ACC112 (cell line): Measurements from ENCODE around the gene KRTAP9-2.
"Not testable (repeated sequence)": the region's sequence is repeated elsewhere in the genome, so short reads cannot be mapped to it uniquely, and the experiment has no call there.

ENCODE experiments used
- H2AFZ ChIP-seq: fragments of 200-600 bp; sonication (generic); one replicate; pipeline ENCODE4 v1.6.0; 2017; ENCODE audit warnings: antibody characterized with exemption, low read length; ENCODE audit not compliant: unreplicated experiment
- H3K27ac ChIP-seq: fragments of 200-600 bp; sonication (generic); 2 replicates; pipeline ENCODE4 v1.5.1; 2014; ENCODE audit warnings: low read depth, mild to moderate bottlenecking, antibody characterized with exemption, low read length, moderate library complexity
- H3K27me3 ChIP-seq: fragments of 200-600 bp; sonication (generic); 2 replicates; pipeline ENCODE4 v1.6.1; 2014; ENCODE audit warnings: mild to moderate bottlenecking, antibody characterized with exemption, low read length, moderate library complexity, mixed read lengths; ENCODE audit not compliant: insufficient read depth
- H3K36me3 ChIP-seq: fragments of 200-600 bp; sonication (generic); 2 replicates; pipeline ENCODE4 v1.6.1; 2016; ENCODE audit warnings: mild to moderate bottlenecking, antibody characterized with exemption, low read length, moderate library complexity, mixed read lengths; ENCODE audit not compliant: insufficient read depth
- H3K4me1 ChIP-seq: fragments of 200-600 bp; sonication (generic); one replicate; pipeline ENCODE4 v1.6.1; 2016; ENCODE audit warnings: low read length, mixed read lengths; ENCODE audit not compliant: insufficient read depth, unreplicated experiment, control insufficient read depth
- H3K4me3 ChIP-seq: fragments of 200-600 bp; sonication (generic); 2 replicates; pipeline ENCODE4 v1.5.1; 2014; ENCODE audit warnings: mild to moderate bottlenecking, low read depth, low read length
- H3K79me2 ChIP-seq: fragments of 200-600 bp; sonication (generic); one replicate; pipeline ENCODE4 v1.6.0; 2016; ENCODE audit warnings: low read length; ENCODE audit not compliant: control insufficient read depth, unreplicated experiment, insufficient read depth

KRTAP9-2 gene

GRCh38 chr17:41196068-41196467, 30.4 kb upstream of the KRTAP9-2 start:
- H3K27me3 ChIP-seq, result no peaks in the 10 kb centered on the region
- H3K27ac ChIP-seq, result no peak overlapping the region
- peak overlapping the region; percentile 73 for H2AFZ ChIP-seq
- no peaks in the 10 kb centered on the region for H3K4me1 ChIP-seq
- no peaks in the 10 kb centered on the region for H3K36me3 ChIP-seq
- H3K4me3 ChIP-seq, result peak overlapping the region; percentile 16; the same call in 1 of the 2 replicates
- no peaks in the 10 kb centered on the region for H3K79me2 ChIP-seq

- H3K79me2 ChIP-seq, result no peaks in the 10 kb centered on the region
- H2AFZ ChIP-seq, result no peak overlapping the region
- H3K27me3 ChIP-seq, result no peaks in the 10 kb centered on the region
- H3K36me3 ChIP-seq, result no peaks in the 10 kb centered on the region
- no peaks in the 10 kb centered on the region for H3K4me1 ChIP-seq
- no peak overlapping the region for H3K4me3 ChIP-seq
- no peak overlapping the region for H3K27ac ChIP-seq
Observed at GRCh38 chr17:41199421-41200078, 26.9 kb upstream of the KRTAP9-2 start.

DNA sequence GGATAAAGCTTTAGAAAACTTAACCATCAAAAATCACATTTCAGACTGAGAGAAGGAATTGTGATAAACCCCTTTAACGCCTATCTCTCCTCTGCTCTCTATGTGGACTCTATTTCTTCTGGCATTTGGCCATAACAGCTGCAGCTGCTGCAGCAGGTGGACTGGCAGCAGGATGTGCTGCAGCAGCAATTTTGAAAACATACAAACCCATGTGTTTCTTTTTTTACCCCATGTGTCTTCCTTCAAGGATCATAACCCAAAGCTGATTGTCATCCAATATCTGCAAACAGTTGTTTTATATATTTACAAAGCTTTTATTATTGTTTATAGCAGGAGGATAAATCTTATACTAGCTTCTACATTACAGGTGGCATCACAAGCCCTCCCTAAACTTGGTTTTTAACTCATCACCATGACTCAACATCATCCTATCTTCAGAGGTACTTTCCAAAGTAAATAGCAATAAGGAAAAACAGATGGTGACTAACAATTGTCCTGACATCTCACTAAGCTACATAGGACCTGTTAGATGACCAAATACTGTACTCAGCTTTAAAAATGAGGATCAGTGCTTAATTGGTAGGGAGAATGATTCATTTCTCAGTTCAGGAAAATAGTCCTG, 14.5 kb upstream of the KRTAP9-2 start:
- Histone ChIP-seq H3K27me3 (peaks cover 12% of the 10 kb centered on the region; the same call in 1 of the 2 replicates), H3K27ac (no peak overlapping the region), H3K79me2 (no peaks in the 10 kb centered on the region), H3K4me1 (peaks cover 5% of the 10 kb centered on the region), H3K4me3 (no peak overlapping the region), H2AFZ (no peak overlapping the region), H3K36me3 (no peaks in the 10 kb centered on the region)

DNA sequence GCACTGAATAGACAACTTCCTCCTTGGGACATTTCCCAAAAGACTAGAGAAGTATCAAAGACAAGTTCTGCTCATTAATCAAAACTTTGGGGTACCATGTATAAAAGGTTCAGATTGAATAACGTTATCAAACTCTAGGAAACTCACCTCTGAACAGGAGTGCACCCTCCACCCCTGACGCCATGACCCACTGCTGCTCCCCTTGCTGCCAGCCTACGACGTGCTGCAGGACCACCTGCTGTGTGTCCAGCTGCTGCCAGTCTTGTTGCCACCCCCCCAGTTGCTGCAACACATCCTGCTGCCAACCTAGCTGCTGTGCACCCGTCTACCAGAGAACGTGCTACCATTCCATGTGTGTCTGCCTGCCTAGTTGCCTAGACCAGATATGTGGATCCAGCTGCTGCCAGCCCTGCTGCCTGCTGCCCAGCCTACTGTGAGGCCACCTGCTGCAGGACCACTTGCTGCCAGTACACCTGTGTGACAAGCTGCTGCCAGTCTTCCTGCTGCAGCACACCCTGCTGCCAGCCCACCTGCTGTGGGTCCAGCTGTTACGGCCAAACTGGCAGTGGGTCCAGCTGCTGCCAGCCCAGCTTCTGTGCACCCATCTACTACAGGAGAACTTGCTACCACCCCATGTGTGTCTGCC, 13.8 kb upstream of the KRTAP9-2 start:
- no peak overlapping the region for H3K27ac ChIP-seq
- H3K4me3 ChIP-seq, result no peak overlapping the region
- peaks cover 11% of the 10 kb centered on the region; the same call in 1 of the 2 replicates for H3K27me3 ChIP-seq
- H3K4me1 ChIP-seq, result peaks cover 5% of the 10 kb centered on the region
- H2AFZ ChIP-seq, result no peak overlapping the region
- no peaks in the 10 kb centered on the region for H3K79me2 ChIP-seq
- no peaks in the 10 kb centered on the region for H3K36me3 ChIP-seq

DNA sequence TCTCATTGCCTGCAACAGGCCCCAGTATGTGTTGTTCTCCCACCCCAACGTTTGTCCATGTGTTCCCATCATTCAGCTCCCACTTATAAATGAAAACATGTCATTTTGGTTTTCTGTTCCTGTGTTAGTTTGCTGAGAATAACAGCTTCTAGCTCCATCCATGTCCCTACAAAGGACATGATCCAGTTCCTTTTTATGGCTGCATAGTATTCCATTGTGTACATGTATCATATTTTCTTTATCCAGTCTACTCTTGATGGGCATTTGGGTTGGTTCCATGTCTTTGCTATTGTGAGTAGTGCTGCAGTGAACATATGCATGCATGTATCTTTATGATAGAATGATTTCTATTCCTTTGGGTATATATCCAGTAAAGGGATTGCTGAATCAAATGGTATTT, 10.8 kb upstream of the KRTAP9-2 start:
- H3K4me1 ChIP-seq, result peaks cover 5% of the 10 kb centered on the region
- no peaks in the 10 kb centered on the region for H3K36me3 ChIP-seq
- no peak overlapping the region for H2AFZ ChIP-seq
- no peak overlapping the region for H3K4me3 ChIP-seq
- H3K27ac ChIP-seq, result no peak overlapping the region
- H3K27me3 ChIP-seq, result no peaks in the 10 kb centered on the region
- no peaks in the 10 kb centered on the region for H3K79me2 ChIP-seq

DNA sequence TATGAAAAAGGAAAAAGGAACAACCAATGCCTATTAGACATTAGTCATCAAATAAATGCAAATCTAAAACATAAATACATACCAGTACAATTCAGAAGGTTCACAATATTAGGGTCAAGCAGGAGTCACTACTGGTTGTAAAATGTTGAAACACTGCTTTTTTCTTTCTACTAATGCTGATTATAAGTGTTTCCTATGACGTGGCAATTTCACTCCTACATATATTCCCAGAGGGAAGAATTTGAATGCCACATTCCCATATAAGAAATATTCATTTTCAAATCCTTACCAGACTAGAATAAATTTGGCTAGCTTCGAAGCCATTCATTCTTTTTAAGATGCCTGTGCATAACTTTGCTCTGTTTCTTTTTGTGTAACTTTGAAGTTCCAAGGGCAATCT, 2.6 kb upstream of the KRTAP9-2 start:
- Histone ChIP-seq H3K27ac (no peak overlapping the region), H3K4me1 (no peaks in the 10 kb centered on the region), H2AFZ (no peak overlapping the region), H3K4me3 (no peak overlapping the region), H3K27me3 (no peaks in the 10 kb centered on the region), H3K36me3 (no peaks in the 10 kb centered on the region), H3K79me2 (no peaks in the 10 kb centered on the region)

DNA sequence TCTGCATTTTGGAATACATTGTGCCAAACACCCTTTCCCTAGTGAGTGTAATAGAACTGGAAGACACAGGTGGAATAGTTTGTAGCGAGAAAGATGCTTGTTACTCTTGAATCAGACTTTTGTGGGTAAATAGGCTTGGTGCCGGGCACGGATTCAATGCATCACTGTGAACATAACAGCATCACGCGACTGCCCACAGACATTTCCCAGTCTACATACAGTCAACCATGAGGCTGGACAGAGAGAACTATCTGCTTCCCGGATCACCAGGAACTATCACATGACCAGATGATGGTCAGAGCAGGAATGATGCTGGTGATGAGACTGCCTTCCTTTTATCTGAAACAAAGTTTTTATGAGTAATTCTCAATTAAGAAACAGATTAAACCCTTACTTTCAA, 397 bp upstream of the KRTAP9-2 start:
- Histone ChIP-seq H3K4me1 (no peaks in the 10 kb centered on the region), H3K79me2 (no peaks in the 10 kb centered on the region), H3K4me3 (no peak overlapping the region), H2AFZ (no peak overlapping the region), H3K36me3 (no peaks in the 10 kb centered on the region), H3K27ac (no peak overlapping the region), H3K27me3 (0 out of 2 replicates have a peak, but pooled peaks cover 5% of the 10 kb centered on the region)

DNA sequence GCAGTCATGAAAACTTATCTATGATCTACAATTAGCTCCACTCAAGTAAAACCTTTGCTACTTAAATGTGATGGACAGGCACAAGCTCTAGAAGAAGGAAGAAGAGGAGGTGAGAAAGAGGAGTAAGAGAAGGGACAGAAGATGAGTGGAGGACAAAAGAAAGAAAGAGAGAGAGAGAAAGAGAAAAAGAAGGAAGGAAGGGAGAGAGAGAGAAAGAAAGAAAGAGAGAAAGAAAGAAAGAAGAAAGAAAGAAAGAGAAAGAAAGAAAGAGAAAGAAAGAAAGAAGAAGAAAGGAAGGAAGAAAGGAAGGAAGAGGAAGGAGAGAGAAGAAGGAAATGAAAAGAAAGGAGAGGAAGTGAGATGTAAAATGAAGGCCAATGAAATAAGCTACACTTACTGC, 3.6 kb downstream of the KRTAP9-2 start:
- H3K79me2 ChIP-seq, result no peaks in the 10 kb centered on the region

DNA sequence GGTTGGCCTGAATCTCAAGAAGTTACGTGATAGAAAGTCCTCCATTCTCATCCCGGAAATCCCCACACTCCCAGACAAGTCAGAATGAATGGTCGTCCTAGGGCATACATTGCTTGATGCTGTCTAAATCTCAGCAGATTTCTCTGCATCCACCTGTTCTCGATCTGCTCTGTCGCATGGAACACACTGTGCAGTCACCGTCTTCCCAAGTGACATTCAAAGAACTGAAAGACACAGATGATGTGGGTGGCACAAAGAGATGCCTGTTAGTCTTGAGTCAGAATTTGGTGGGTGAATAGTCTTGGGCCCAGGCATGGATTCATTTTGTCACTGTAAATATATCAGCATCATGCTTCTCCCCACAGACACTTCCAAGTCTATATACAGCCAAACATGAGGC, 5.3 kb downstream of the KRTAP9-2 start:
- peaks cover 24% of the 10 kb centered on the region; the same call in 1 of the 2 replicates for H3K27me3 ChIP-seq
- no peak overlapping the region for H3K4me3 ChIP-seq
- H2AFZ ChIP-seq, result no peak overlapping the region
- H3K4me1 ChIP-seq, result no peaks in the 10 kb centered on the region
- no peak overlapping the region for H3K27ac ChIP-seq
- H3K36me3 ChIP-seq, result no peaks in the 10 kb centered on the region
- H3K79me2 ChIP-seq, result no peaks in the 10 kb centered on the region

More for the DNA sequence above, 3.6 kb downstream of the KRTAP9-2 start:
- peaks cover 23% of the 10 kb centered on the region; the same call in 1 of the 2 replicates for H3K27me3 ChIP-seq
- H2AFZ ChIP-seq, result no peak overlapping the region
- H3K4me1 ChIP-seq, result no peaks in the 10 kb centered on the region
- no peak overlapping the region for H3K27ac ChIP-seq
- no peaks in the 10 kb centered on the region for H3K36me3 ChIP-seq
- no peak overlapping the region for H3K4me3 ChIP-seq

DNA sequence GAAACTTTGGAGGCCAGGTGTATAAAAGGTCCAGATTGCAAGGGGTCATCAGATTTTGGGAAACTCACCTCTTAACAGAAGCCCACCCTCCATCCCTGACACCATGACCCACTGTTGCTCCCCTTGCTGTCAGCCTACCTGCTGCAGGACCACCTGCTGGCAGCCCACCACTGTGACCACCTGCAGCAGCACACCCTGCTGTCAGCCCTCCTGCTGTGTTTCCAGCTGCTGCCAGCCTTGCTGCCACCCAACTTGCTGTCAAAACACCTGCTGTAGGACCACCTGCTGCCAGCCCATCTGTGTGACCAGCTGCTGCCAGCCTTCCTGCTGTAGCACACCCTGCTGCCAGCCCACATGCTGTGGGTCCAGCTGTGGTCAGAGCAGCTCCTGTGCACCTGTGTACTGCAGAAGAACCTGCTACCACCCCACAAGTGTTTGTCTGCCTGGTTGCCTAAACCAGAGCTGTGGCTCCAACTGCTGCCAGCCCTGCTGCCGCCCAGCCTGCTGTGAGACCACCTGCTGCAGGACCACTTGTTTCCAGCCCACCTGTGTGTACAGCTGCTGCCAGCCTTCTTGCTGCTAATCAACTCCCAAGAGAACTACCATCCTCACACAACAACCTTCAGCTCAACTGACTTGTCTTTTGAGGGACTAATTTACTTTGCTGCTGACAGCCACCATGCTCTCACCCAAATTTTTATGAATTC, 6.1 kb downstream of the KRTAP9-2 start, which contains the start of gene KRTAP9-3:
TSS of gene KRTAP9-3 (plus strand) at position 51 of the 707 bp plus-strand sequence. CDS start at position 104, 53 bp downstream.
- not testable (repeated sequence) for H3K4me1 ChIP-seq, H2AFZ ChIP-seq, H3K27ac ChIP-seq, H3K4me3 ChIP-seq, H3K36me3 ChIP-seq, H3K79me2 ChIP-seq
- H3K27me3 ChIP-seq, result peaks cover 24% of the 10 kb centered on the region; the same call in 1 of the 2 replicates
